Activated CD4-positive, alpha-beta T cell treated with anti-CD3 and anti-CD28 coated beads for 24 hours (primary cell): Measurements from ENCODE around the gene XIRP1.
"Not testable (repeated sequence)": the region's sequence is repeated elsewhere in the genome, so short reads cannot be mapped to it uniquely, and the experiment has no call there.

ENCODE experiments used
- DNase-seq, 2 donors: peaks; one replicate each; pipeline ENCODE4 v3.0.0-alpha.2; 2020; ENCODE audit warnings: low read depth in 2 of 2

The XIRP1 gene, protein sequence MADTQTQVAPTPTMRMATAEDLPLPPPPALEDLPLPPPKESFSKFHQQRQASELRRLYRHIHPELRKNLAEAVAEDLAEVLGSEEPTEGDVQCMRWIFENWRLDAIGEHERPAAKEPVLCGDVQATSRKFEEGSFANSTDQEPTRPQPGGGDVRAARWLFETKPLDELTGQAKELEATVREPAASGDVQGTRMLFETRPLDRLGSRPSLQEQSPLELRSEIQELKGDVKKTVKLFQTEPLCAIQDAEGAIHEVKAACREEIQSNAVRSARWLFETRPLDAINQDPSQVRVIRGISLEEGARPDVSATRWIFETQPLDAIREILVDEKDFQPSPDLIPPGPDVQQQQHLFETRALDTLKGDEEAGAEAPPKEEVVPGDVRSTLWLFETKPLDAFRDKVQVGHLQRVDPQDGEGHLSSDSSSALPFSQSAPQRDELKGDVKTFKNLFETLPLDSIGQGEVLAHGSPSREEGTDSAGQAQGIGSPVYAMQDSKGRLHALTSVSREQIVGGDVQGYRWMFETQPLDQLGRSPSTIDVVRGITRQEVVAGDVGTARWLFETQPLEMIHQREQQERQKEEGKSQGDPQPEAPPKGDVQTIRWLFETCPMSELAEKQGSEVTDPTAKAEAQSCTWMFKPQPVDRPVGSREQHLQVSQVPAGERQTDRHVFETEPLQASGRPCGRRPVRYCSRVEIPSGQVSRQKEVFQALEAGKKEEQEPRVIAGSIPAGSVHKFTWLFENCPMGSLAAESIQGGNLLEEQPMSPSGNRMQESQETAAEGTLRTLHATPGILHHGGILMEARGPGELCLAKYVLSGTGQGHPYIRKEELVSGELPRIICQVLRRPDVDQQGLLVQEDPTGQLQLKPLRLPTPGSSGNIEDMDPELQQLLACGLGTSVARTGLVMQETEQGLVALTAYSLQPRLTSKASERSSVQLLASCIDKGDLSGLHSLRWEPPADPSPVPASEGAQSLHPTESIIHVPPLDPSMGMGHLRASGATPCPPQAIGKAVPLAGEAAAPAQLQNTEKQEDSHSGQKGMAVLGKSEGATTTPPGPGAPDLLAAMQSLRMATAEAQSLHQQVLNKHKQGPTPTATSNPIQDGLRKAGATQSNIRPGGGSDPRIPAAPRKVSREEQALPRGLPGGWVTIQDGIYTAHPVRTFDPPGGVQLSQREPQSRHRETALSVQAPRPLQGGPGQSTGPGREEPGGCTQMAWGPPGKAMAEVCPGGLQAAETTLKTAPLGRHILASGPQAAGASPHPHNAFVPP (N-terminal part only)

DNA sequence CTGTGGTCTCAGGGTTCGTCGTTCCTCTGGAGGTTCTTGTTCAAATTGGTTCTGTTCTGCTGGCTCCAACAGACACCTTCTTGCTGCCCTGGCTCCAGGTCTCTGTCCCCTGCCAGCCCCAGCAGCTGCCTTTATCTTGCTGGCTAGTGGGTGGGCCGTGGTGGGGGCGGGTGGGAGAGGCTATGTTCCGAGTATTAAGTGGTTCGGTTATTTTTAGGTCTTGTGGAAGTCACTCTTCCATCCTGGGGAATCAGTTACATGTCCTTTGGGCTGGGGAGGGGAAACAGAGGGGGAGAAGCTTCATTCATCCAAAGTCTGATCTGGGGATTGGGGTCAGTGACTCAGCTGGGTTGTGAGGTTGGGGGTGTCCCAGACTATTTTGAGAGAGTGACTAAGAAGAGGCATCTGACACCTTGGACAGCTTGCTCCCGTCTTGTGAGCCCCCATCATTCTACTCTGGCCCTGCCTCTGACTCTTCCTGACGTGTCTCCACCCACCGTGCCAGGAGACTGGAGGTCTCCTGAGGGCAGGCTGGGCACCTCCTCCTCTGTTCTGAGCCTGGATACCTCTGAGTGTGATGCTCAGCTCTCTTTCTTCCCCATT lies at the start of gene XIRP1:
XIRP1 (minus strand) TSS at position 106 of the 603 bp plus-strand sequence. CDS start 3,150 bp downstream, outside the sequence.
- DNase-seq: peak; percentile 13 to 19

DNA sequence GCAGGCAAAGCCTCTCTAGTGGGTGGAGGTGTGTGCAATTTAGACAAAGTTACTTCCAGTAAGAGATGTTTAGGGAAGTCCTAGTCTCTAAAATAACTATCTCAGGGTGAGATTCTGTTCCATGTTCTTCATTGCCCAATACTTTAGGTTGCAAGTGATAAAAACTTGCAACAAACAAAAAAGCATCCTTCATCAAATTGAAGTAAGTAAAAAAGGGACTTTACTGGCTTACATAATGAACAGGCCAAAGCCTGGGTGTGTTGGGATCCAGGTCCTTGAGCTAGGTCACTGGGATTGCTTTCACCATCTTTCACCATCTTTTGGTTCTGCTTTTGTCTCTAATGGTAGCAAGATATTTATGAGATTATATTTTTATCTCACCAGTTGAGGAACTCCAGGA lies 49.2 kb upstream of the XIRP1 start:
- DNase-seq: no peak

DNA sequence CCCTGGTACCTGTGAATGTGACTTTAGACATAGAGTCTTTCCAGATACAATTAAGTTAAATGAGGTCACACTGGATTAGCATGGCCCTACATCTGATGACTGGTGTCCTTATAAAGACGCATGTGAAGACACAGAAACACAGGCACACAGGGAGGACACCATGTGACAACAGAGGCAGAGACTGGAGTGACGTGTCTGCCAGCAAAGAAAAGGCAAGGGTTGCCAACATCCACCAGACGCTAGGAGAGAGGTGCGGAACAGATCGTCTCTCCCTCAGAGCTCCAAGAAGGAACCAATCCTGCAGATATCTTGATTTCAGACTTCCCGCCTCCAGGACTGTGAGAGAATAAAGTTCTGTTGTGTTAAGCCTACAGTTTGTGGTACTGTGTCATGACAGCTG lies 44.6 kb upstream of the XIRP1 start:
- DNase-seq: no peak

DNA sequence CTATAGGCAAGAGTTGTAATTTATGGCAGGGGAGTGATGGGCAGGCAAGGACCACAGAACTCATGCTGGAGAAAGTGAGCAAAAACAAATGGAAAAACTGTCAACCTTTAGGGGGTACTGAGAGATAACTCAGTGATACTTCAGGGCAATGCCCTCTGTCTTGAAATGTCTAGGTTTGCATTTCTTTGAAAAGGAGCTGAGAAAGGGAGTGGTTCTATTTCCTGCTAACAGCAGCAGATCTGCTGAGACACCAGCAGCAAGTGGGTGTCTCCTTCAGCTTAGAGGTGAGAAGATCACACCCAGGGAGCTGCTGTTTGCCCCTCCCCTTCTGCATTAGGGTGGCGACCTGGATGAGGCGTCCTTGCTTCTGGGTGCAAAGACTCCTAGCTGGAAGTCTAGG lies 42.3 kb upstream of the XIRP1 start:
- DNase-seq: no peak

DNA sequence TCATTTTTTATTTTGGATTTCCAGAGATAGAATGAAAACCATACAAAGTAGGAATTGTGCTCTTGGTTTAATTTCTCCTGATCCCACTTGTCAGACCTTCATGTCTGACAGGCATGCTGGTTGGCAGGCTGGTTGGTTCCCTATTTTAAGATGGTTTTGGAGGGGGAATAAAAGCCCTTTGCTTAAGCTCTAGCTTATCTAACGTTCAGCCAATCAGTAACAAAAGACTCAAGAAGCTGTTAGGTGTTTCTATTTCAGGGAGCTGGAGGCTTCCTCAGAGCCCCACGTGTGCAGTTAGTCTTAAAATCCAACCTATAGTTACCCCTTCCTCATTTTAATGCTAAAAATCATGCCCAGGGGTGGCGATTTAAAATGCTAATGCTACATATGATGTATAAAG lies 40.5 kb upstream of the XIRP1 start:
- no peak for DNase-seq

DNA sequence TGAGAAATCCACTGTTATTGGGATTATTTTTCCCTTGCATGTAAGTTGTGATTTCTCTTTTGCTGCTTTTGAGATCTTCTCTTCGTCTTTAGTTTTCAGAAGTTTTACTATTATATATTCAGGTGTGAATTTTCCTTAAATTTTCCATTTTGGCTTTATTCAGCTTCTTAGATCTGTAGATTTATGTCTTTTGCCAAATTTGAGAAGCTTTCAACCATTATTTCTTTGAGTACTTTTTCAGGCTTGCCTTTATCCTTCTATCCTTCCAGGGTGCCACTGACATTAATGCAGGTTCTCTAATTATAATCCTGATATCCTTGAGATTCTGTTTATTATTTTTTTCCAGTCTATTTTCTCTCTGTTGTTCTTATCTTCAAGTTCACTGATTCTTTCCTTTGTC lies 38.1 kb upstream of the XIRP1 start:
- DNase-seq: no peak

DNA sequence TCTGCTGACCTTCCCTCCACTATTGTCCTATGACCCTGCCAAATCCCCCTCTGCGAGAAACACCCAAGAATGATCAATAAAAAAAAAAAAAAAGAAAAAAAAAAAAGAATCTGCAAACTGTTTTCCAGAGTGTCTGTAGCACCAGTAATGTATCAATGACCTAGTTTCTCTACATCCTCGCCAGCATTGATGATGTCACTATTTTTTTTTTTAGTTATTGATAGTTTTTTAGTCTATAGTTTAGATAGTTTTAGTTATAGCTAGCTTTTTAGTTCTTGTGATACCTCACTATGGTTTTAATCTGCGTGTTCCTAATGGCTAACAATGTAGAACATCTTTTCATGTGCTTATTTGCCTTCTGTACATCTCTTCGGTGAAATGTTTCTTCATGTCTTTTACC lies 36.1 kb upstream of the XIRP1 start:
- no peak for DNase-seq

DNA sequence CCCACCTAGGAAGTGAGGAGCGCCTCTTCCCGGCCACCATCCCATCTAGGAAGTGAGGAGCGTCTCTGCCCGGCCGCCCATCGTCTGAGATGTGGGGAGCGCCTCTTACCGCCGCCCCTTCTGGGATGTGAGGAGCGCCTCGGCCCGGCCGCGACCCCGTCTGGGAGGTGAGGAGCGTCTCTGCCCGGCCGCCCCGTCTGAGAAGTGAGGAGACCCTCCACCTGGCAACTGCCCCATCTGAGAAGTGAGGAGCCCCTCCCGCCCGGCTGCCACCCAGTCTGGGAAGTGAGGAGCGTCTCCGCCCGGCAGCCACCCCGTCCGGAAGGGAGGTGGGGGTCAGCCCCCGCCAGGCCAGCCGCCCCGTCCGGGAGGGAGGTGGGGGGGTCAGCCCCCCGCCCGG lies 35.2 kb upstream of the XIRP1 start:
- not testable (repeated sequence) for DNase-seq

DNA sequence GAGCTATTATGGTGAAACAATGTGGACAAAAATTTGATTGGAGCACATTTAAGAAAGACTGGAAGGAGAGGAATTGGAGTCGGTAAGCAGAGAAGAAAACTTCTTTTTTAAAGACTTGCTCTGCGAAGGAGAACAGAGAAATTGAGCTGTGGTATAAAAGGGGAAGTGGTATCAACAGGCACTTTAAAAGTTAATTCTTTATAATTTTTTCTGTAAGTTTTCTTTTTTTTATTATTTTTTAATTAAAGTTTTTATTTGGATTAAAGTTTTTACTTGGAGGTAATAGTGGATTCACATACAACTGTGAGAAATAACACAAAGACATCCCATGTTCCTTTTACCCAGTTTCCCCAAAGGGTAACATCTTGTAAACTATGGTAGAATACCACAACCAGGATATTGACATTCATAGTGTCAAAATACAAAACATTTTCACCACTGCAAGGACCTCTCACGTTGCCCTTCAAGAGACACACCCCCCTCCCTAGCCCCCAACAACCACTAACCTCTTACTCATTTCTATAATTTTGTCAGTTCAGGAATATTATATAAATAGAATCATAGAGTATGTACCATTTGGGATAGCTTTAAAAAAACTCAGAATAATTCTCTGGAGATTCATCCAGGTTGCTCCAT lies 33.8 kb upstream of the XIRP1 start:
- DNase-seq: no peak

DNA sequence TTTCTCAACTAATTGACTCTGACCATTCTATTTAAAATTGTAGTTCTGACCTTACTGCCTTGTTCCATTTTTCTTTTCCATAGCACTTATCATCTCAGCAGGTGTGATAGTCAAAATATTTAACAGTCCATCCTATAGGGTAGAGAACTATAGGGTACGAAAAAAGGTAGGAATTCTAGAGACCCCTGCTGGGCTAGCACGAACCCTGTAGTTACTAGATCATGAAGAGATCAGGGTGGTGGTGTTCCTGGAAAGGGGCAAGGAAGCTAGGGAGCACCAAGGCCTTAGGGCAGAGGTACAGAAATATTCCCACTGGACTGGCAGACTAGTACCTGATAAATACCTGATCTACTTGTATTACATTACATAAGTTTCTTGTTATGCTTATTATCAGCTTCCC lies 31.9 kb upstream of the XIRP1 start:
- no peak for DNase-seq

DNA sequence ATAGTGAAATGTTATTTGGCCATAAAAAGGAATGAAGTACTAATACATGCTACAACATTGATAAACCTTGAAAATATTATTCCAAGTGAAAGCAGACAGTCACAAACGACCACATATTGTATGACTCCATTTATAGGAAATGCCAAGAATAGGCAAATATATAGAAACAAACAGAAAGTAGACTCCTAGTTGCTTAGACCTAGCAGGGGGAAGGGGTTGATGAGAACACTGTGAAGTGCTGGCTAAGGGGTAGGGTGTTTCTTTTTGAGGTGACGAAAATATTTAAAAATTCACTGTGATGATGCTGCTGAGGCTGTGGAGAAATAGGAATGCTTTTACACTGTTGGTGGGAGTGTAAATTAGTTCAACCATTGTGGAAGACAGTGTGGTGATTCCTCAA lies 30.5 kb upstream of the XIRP1 start:
- no peak for DNase-seq

DNA sequence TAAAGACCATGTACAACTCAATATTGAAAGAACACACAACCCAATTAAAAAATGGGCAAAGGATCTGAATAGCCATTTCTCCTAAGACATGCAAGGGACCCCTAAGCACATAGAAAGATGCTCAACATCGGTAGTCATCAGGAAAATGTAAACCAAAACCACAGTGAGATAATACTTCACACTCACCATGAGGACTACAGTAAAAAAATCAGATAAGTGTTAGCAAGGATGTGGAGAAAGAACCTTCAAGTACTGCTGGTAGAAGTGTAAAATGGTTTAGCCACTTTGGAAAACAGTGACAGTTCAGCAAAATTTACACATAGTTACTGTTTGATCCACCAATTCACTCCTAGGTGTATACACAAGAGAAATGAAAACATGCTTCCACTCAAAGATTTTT lies 30.1 kb upstream of the XIRP1 start:
- DNase-seq: no peak

DNA sequence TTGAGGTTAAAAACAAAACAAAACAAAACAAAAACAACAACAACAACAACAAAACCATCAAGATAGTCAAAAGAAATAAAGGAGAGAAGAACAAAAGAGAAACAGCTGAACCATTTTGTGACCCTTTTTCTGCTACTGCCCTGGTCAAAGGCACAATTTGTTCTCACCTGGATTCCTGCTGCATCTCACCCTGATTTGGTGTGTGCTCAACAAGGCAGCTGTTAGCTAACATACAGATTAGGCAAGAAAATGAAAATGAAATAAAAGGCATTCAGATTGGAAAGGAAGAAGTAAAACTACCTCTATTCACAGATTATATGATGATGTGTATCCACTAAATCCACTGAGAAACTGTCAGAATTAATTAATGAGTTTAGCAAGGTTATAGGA lies 28.7 kb upstream of the XIRP1 start:
- no peak for DNase-seq

DNA sequence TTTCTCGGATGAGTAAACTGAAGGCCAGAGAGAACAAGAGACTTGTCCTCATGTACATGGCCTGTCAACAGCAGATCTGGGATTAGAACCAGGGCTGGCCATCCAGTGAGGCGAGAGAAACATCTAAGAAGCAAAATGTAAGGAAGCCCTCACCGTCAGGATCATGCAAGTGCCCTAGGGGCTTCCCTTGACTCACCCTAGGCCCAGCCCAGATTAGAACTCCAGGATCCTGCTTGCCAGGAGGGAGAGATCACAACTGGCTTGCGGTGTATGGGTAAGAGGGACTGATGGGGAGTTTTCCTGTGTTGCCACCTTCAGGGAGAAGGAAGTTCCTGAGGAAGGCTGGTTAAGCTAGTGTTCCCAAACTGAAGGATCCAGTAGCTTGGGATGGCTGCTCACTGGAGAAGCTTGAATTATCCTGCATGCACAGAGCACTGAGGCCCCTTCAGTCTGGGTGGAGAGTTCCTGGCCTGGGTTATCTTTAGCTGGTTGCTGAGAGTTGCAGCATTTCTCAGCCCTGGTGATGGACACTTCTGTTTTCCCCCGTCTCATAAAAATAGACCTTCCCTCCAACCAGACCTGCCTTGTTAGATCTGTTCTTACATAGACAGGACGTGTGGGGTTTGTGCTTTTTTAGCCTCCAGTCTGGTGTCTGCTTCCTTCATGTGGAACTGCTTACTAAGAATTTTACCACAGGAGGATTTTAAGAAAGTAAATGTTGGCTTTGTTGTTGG lies 28.2 kb upstream of the XIRP1 start:
- DNase-seq: no peak

DNA sequence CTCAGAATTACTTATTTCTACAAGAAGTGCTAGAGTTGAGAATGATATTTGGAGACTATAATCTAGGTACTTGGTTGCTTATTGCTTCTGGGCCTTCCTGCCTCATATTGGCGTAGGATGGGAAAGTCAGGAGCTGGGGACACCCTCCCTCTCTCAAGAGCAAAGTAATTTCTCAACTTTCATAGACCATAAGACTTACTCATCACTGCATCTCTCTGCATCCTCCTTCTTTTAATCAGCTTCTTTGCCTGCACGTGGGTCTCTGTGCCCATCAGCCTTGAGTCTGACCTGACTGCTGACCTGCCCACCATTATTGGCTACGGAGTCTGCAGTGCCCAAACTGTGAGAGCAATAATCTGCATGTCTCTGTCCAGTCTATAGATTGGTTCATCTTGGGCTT lies 27.3 kb upstream of the XIRP1 start:
- DNase-seq: no peak

DNA sequence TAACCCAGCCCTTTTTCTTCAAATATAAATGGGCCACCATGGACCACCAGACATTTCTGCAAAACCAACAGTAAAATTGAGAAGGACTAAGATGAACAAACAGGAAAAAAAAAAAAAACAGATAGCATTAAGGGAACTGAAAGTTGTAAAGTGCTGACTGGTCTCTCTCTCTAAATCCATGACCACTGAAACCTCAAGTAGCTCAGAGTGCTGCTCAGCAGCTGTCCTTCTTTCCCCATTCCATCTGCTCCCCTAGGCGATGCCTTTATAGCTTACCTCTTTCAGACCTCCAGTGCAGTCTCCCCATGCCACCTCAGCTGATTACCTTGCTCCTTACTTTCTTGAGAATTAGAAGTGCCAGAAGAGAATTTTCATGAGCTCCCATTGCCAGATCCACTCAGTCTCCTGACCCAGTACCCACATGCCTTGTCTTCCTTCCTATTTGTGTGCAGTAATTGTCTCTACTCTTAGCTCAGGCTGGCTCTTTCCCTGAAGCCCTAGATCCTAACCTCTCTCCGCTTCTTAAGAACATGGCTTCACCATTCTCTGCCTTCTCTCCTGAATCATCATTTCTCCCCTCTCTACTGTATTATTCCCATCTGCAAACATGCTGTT lies 23.9 kb upstream of the XIRP1 start:
- DNase-seq: no peak

DNA sequence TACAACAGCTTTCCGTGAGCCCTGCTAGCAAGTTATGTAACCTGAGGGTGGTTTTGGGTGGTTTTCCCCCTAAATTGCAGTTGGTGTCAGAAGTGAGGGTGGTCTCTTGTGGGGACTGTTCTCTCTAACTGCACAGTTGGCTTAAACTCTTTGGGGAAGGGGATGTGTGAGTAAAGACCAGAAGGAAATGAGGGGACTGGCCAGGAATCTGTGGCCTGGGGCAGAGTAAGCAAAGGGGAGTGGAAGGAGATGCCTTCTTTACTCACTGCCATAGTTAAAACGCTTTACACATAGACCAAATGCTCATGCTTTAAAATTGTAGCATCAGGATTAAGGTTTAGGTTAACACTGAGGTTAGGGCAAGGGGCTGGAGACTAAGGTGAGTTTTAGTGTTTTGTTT lies 21.2 kb upstream of the XIRP1 start:
- no peak for DNase-seq

DNA sequence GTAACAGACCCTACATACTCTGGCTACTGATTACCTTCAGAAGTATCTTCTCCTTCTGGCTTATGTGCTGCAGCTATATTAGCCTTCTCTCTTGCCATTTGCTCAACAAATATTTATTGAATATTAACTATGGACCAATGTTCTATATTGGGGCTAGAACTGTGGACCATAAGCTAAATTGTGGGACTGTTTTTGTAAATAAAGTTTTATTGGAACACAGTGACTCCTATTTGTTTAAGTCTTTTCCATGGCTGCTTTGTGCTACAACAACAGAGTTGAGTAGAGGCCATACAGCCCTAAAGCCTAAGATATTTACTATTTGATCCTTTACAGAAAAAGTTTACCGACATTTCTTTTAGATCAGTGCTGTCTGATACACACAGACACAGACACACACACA lies 20.3 kb upstream of the XIRP1 start:
- DNase-seq: no peak

DNA sequence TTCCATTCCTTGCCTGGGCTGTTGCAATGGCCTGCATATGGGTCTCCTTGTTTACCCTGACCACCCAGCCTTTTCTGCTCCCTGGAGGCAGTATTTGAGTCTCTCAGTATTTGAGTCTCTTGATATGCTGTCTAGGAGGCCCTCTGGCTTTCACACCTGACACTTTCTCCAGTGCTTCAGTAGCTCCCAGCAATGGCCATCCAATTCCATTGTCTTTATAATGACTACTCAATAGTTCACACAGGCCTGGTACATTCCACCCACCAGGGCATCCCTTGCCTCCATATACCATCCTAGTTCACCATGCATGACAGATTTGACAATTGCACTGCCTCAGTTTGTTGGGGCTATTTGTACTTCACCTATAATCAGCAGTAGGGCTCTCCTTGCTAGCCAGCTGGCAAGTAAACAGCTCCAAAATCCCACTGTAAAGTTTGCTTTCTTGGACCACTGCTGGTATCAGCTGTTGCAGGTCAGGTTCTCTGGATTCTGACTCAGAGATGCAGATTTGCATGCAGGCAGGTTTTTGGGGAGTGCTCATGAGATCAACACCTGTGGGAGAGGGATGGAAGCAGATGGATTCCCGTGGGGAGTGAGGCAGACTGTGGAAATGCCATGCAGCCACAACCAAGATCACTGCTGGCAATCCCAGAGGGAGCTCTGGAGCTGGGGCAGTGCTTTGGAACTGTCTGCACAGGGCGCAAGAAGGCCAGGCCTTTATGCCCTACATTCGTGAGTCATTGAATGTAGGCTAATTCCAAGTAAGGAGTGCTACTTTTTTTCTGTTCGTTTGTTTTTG lies 19.1 kb upstream of the XIRP1 start:
- DNase-seq: no peak
